ENCODE data around the gene PCNX2.

PCNX2 gene, protein sequence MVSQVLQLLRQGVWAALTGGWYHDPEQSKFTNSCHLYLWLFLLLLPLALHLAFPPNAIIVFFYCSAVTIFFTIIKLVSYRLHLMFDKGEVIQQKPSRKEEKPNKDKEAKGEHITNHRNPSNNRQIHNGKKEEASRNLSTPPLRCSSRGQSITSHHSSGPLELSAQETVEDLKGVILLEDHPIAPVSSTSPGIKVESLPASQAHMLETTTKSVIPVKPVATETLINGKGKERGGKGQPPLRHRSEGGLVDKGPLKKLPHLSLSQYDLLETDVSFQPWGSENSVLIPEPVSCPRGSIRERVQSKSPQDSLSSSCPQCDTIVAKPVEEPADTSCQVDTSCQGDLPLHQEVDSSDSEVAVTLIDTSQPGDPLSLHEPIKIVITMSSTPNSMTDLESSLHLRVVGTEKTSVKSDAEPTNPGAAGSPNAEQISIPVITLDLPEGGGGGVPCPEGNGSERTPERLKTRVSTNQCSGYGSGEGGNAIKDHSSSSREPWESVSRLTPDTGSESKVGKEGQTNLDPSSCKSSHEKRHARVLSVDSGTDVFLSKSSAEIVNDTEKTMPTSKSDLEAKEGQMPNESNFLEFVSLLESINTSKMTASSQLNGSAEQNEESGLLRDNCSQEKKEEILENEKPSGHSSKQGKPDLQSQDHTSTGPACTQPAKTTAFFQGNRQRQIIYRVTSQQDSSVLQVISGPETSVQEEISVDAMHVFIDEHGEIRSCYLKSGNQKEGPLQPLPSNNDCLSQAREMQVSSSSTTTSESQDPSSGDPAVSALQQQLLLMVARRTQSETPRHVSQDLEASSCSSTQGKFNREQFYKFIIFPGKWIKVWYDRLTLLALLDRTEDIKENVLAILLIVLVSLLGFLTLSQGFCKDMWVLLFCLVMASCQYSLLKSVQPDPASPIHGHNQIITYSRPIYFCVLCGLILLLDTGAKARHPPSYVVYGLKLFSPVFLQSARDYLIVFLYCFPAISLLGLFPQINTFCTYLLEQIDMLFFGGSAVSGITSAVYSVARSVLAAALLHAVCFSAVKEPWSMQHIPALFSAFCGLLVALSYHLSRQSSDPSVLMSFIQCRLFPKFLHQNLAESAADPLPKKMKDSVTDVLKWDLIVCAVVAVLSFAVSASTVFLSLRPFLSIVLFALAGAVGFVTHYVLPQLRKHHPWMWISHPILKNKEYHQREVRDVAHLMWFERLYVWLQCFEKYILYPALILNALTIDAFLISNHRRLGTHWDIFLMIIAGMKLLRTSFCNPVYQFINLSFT (N-terminal part only)

DNA sequence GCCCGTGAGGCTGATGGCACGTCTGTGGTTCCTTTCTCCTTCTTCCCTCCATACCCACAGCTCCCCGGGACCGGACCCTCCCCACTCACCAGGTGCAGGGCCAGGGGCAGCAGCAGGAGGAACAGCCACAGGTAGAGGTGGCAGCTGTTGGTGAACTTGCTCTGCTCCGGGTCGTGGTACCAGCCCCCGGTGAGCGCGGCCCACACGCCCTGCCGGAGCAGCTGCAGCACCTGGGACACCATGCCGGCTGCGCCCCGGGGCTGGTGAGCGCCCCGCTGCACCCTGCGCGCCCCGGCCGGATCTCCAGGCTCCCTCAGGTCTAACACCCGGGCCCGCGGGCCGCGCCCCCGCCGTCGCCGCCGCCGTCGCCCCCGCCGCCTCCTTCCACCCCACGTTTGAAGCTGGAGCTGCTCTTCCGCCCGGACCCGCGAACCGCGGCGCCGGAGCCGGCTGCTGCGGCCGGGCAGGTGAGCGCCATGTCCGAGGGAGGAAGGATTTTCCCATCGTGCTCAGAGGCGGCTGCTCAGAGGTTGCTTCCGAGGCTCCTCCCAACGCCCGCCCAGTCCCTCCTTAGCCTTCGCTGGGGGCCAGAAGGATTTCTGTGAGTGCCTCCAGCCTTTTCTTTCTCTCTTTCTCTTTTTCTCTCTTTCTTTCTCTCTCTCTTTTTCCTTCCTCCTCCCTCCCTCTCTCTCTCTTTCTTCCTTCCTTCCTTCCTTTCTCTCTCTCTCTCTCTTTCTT is at the start of gene PCNX2:
TSS of gene PCNX2 (minus strand) at position 489 of the 738 bp plus-strand sequence. CDS start at position 242, 247 bp downstream.
- DNase-seq = peak; percentile 76

GRCh38 chr1:233343262-233343661 is 47.7 kb upstream of the PCNX2 start:
- no peak for DNase-seq

DNA sequence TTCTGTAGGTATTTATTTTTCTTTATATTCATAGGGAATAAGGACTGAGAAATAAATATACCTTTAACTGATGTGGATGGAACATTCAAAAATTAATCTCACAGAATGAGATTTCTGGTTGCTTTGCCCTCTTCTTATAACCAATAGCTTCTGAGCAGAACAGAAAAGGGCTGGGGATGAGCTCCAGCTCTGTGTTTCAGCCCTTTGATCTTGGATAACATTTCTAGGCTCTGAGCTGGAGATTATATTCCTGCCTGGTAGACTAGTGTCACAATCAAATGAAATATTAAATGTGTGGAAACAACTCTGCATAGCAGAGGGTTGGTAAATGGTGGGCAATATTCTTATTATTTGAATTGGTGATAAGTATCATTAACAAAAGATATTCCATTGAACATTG is 46.6 kb upstream of the PCNX2 start:
- DNase-seq = no peak

- DNase-seq = no peak
Observed at GRCh38 chr1:233340966-233341516, 45.5 kb upstream of the PCNX2 start.

GRCh38 chr1:233340031-233340555 is 44.6 kb upstream of the PCNX2 start:
- DNase-seq = no peak

GRCh38 chr1:233338102-233338501 is 42.6 kb upstream of the PCNX2 start:
- no peak for DNase-seq

DNA sequence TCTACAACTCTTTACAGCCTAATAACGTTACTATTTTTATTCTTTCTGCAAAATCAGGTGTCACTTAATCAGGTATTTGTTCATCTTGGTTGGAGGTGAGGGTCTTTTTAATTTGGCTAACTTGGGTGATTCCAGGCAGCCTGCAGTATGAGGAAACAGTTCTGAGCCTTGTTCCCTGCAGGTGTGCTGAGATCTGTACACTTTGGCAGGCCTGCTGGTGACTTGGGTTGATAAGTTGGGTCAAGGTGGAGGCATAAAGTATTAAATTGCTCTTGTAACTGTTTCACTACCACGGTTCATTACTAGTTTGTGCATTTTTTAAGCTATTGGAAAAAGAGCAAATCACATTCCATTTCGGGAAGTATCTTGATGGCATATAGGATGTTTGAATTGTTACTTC is 42.0 kb upstream of the PCNX2 start:
- DNase-seq = no peak

DNA sequence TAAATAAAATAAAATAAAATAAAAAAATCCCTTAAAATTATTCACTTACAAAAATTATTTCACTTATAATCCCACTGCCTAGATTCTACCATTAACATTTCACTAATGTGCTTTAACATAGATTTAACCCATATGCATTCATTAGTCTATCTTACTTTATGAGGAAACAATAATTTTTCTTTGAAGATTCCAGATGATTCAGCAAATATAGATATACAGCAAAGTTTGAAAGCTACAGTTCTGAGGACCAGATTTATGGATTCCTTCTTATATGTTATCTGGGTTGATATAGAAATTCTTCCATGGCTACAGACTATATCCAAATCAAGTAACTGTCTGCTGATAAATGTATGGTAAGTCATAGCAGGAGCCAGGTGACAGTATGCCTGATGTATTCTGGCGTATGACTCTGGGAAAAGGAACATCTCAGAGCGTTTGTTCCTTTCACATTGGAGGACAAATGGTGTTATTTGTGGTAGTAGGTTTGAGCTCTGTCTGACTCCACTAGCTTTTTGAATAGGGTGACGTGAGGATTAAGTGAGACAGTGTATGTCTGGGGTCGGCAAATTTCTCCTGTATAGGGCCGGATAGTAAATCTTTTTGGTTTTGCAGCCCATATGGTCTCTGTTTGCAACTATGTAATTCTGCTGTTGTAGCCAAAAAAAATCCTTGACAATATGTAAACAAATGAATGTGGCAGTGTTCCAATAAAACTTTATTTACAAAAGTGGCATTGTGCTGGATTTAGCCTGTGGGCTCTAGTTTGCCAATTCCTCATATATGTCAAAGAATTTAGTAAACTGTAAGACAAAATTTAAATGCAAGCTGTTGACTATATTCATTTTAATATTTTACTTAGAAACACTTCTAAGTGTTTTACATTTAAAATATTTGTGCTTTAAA is 41.3 kb upstream of the PCNX2 start:
- DNase-seq = no peak

GRCh38 chr1:233334092-233334491 is 38.6 kb upstream of the PCNX2 start:
- no peak for DNase-seq

- no peak for DNase-seq
Observed at GRCh38 chr1:233333086-233333485, 37.6 kb upstream of the PCNX2 start.

- no peak for DNase-seq
Observed at GRCh38 chr1:233331676-233332519, 36.4 kb upstream of the PCNX2 start.

GRCh38 chr1:233328142-233328921 is 32.8 kb upstream of the PCNX2 start:
- DNase-seq = peak; percentile 51

DNA sequence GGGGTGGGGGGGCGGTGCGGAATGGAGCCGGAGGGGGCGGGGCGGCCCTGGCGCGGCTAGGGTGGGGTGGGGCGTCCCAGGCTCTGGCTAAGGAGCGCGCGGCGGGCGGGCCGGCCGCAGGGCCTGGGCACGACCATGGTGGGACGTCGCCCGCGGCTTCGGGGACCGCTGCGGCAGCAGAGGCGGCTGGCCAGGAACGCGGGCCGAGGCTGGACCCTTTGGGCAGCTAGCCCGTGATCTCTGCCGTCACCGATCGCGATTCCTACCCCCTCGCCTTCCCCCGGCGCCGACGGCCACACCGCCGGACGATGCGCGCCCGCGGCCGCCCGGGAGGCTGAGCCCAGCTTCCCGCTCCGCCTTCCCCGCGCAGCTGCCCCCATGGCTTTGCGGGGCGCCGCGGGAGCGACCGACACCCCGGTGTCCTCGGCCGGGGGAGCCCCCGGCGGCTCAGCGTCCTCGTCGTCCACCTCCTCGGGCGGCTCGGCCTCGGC is 32.2 kb upstream of the PCNX2 start, which contains the start of gene MAP3K21:
TSS of gene MAP3K21 (plus strand) at position 74 of the 491 bp plus-strand sequence. CDS start at position 379, 305 bp downstream.
- DNase-seq = no peak

DNA sequence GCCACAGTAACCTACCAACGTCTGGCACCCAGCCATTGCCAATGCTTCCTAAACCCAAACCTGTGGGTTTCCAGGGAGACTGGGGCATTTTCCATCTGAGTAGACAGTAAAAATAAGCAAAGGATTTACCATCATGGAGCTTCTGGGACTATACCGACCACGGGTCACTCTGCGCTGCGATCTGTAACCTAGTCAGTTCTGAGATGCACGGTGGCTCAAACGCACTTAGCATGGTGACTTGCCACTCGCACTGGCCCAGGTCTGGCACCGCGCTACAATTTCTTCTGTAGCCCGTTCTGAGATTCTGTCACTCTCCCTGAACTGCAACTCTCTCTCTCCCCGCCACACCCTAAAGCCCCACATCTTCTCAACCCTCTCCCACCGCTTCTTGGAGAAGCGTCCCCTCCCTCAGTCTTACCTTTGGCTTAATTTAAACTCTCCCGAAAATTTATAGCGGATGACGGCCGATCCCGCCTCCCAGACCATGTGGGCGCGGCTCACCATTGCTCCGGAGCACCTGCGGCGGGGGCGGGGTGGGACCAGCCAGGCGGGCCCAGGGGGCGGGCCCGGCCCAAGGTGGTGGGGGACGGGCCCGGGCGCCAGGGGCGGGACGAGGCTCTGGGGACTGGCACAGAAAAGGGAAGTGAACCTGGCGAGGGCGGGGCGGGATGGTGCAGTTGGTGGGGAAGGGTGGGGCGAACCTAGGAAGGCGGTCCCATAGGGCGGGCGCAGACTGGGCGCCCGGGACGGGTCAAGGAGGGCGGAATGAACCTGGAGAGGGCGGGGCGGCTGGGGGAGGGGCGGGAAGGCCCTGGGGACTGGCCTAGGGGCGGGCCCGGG is 31.5 kb upstream of the PCNX2 start:
- DNase-seq = peak; percentile 97

DNA sequence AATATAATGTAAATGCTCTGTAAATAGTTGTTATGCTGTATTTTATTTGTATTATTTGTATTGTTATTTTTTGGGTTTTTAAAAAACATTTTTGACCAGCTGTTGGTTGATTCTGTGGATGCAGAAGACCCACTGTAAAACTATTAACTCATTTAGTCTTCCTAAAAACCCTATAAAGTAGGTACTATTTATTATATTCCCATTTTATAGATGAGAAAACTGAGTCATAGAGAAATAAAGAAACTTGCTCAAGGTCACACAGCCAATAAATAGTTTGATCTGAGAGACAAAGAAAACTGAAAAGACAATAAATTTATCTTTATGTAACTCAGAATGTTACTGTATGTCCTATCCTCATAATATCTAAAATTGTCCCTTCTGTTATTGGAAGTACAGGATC is 30.8 kb upstream of the PCNX2 start:
- DNase-seq = no peak

DNA sequence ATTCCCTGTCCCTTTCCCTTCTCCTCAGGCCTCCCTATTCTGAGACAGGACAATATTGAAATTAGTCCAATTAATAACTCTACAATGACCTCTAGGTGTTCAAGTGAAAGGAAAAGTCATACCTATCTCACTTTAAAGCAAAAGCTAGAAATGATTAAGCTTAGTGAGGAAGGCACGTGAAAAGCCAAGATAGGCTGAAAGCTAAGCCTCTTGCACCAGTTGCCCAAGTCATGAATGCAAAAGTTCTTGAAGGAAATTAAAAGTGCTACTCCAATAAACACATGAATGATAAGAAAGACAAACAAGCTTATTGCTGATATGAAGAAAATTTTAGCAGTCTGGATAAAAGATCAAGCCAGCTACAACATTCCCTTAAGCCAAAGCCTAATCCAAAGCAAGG is 28.2 kb upstream of the PCNX2 start:
- no peak for DNase-seq

DNA sequence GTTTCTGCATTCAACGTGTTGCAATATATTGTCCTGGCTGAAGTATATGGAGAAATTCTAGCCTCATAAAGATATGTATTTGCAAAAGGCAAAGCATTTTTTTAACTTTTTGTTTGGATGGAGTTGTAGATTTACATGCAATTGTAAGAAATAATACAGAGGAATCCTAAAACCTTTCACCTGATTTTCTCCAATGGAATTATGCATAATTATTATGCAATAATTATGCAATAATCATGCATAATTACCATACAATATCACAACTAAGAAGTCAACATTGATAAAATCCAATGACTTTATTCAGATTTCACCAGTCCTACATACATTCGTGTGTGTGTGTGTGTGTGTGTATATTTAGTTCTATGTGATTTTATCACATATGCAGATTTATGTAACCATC is 24.5 kb upstream of the PCNX2 start:
- DNase-seq = no peak

DNA sequence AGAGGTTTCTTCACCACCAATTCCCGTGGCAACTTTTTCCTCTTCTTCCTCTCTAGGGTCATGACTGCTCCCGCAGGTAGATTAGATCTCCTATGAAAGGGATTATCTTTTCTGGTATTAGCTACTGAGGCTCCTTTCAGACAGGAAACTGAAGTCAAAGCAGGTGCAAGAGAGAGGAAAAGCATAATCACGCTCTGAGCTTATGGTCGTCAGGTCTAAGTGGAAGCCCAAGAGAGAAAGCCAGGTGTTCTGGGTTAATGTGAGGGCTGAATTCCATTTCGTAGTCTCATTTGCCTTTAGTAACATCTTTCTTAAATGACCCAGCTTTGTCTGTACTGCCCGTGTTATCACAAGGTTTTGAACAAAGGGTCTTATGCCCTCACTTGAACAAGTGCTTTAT is 23.7 kb upstream of the PCNX2 start:
- no peak for DNase-seq

Data from NCI-H345 (cell line).